ENCODE data around the gene C1QTNF9B.
"Not testable (repeated sequence)": the region's sequence is repeated elsewhere in the genome, so short reads cannot be mapped to it uniquely, and the experiment has no call there.

C1QTNF9B gene

GRCh38 chr13:23897452-23897919 lies at the start of gene C1QTNF9B:
Gene C1QTNF9B (minus strand): TSS chr13:23897502.
- DNase-seq (ENCODE audit: low read depth in 2 of 2) = not testable (repeated sequence)

GRCh38 chr13:23946900-23947299 lies 49.6 kb upstream of the C1QTNF9B start:
- no peak for DNase-seq (ENCODE audit: low read depth in 2 of 2)

- DNase-seq (ENCODE audit: low read depth in 2 of 2) = no peak
Observed at GRCh38 chr13:23946067-23946466, 48.8 kb upstream of the C1QTNF9B start.

- no peak for DNase-seq (ENCODE audit: low read depth in 2 of 2)
Observed at GRCh38 chr13:23945612-23946011, 48.3 kb upstream of the C1QTNF9B start.

- DNase-seq (ENCODE audit: low read depth in 2 of 2) = no peak
Observed at GRCh38 chr13:23941211-23941610, 43.9 kb upstream of the C1QTNF9B start.

GRCh38 chr13:23939666-23940065 lies 42.4 kb upstream of the C1QTNF9B start:
- not testable (repeated sequence) for DNase-seq (ENCODE audit: low read depth in 2 of 2)

- no peak for DNase-seq (ENCODE audit: low read depth in 2 of 2)
Observed at GRCh38 chr13:23934520-23934919, 37.2 kb upstream of the C1QTNF9B start.

GRCh38 chr13:23928985-23929384 lies 31.7 kb upstream of the C1QTNF9B start:
- DNase-seq (ENCODE audit: low read depth in 2 of 2) = no peak

- DNase-seq (ENCODE audit: low read depth in 2 of 2) = no peak
Observed at GRCh38 chr13:23923031-23923430, 25.7 kb upstream of the C1QTNF9B start.

GRCh38 chr13:23922005-23922932 lies 25.0 kb upstream of the C1QTNF9B start:
- DNase-seq (ENCODE audit: low read depth in 2 of 2) = no peak

GRCh38 chr13:23921451-23921888 lies 24.2 kb upstream of the C1QTNF9B start:
- no peak for DNase-seq (ENCODE audit: low read depth in 2 of 2)

GRCh38 chr13:23919006-23919405 lies 21.7 kb upstream of the C1QTNF9B start:
- no peak for DNase-seq (ENCODE audit: low read depth in 2 of 2)

GRCh38 chr13:23918208-23918607 lies 20.9 kb upstream of the C1QTNF9B start:
- DNase-seq (ENCODE audit: low read depth in 2 of 2) = no peak

GRCh38 chr13:23915308-23915707 lies 18.0 kb upstream of the C1QTNF9B start:
- DNase-seq (ENCODE audit: low read depth in 2 of 2) = no peak

- no peak for DNase-seq (ENCODE audit: low read depth in 2 of 2)
Observed at GRCh38 chr13:23912469-23912868, 15.2 kb upstream of the C1QTNF9B start.

GRCh38 chr13:23909606-23910005 lies 12.3 kb upstream of the C1QTNF9B start:
- DNase-seq (ENCODE audit: low read depth in 2 of 2) = no peak

GRCh38 chr13:23905766-23906165 lies 8.5 kb upstream of the C1QTNF9B start:
- no peak for DNase-seq (ENCODE audit: low read depth in 2 of 2)

- no peak for DNase-seq (ENCODE audit: low read depth in 2 of 2)
Observed at GRCh38 chr13:23903906-23904280, 6.6 kb upstream of the C1QTNF9B start.

- DNase-seq (ENCODE audit: low read depth in 2 of 2) = no peak
Observed at GRCh38 chr13:23902975-23903905, 5.9 kb upstream of the C1QTNF9B start.

- no peak for DNase-seq (ENCODE audit: low read depth in 2 of 2)
Observed at GRCh38 chr13:23901365-23901764, 4.1 kb upstream of the C1QTNF9B start.

- peak in 1 of 2 donors; percentile 9 for DNase-seq (ENCODE audit: low read depth in 2 of 2)
Observed at GRCh38 chr13:23899555-23899954, 2.3 kb upstream of the C1QTNF9B start.

- DNase-seq (ENCODE audit: low read depth in 2 of 2) = no peak
Observed at GRCh38 chr13:23898101-23898500, 799 bp upstream of the C1QTNF9B start.

Data from stimulated activated CD4-positive, alpha-beta T cell treated with anti-CD3 and anti-CD28 coated beads, Interleukin-15, amount 100 ng/mL, for 48 hours (primary cell).